NCI-H2081 treated with DMSO at 0.1 percent for 48 hours (cell line): ENCODE measurements around the gene SFXN1.

Source experiments
- DNase-seq: peaks from one replicate; lab custom pipeline; 2025; lab: John Stamatoyannopoulos, UW

Gene SFXN1

DNA sequence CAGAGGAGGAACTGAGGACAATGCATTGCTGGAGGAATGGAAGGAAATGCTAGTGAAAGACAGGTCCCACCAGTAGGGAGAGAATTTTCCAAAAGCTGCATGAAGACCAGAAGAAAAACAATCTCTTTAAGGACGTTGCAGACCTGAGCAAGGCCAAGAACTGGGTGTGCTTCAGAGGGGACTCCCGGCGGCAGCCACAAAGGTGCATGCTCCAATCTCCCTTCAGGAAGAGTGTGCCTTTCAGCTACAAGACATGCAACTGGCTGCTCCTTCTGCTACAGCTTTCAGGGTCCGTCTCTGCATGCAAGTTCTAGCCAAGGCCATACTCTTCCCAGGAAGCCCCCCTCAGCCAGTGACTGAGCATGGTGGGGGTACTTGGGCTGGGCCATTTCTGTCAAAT is 62.9 kb downstream of the SFXN1 start:
- DNase-seq, result no peak

DNA sequence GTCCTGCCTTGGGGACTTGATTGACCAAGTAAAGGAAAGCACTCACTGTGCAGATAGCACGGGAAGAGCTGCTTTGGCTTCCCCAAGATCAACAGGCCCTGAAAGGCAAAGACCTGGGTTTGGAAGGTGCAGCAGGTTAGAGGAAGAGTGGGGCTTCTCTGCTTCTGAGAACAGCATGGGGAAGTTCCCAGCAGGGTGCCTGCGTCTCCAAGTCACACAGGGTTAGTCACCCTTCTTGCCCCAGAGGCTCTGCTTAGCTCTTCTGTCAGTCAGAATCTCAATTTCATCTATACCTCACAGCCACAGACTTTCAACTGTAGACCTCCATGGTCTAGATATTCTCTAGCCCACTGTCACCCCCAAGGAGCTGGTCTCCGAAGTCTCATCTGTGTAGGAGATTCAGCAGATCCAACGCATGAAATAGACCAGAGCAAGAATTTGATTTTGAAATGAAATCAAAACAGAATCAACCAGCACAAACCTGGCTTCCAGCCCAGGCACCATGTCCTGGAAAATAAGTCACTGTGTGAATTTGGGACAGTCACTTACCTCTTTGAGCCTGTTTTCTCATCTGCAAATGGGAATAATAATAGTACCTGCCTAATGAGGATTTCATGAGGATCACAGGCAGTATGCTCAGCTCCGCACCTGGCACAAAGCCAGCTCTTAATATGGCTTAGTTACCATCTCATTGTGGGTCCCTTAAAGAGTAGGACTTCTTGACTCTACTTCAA is 64.0 kb downstream of the SFXN1 start:
- DNase-seq, result no peak

DNA sequence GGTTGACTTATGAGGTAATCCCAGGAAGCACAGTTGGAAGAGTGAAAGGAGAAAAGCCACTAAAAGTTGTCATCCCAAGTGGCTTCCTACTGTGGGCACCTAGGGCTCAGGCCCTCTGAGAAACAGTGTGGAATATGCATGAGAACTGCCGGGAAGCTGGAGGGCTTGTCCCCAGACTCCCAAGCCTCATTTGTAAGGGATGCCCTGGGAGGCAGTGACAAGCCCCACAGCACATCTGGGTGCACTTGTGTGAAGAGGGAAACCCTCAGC is 64.5 kb downstream of the SFXN1 start:
- no peak for DNase-seq

DNA sequence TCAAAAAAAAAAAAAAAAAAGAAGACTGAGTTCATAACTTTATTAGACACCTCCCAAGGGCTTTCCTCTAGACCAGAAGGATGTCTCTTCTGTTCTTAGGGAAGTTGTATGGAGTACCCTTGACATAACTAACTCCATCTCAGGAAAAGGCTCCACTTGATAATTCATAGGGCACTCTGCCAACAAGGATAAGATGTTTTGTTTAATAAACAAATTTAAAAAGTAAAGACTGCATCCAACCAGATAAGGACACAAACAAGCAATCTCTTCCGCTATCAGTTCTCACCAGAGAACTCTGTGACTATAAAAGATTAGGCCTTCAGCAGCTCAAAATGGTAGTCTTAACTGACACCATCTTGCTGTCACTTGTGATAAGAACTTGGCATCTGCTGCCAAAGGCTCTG is 65.8 kb downstream of the SFXN1 start:
- DNase-seq, result no peak

DNA sequence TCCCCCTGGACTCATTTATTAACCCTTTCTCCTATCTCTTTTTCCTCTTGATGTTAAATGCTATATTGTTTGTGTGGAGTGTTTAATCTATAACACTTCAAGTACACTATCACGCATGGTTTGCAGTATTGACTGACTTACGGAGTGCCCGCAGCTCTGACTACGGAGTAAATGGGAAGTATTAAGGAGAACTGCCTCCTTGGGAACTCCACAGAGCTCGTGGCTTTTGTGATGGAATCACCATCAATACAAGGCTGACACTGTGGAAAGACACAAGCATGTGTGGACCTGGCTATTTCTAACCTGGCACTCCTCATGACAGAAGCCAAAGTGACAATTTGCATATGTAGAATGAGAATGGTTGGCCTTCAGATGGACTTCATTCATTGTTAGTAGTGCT is 66.2 kb downstream of the SFXN1 start:
- no peak for DNase-seq

DNA sequence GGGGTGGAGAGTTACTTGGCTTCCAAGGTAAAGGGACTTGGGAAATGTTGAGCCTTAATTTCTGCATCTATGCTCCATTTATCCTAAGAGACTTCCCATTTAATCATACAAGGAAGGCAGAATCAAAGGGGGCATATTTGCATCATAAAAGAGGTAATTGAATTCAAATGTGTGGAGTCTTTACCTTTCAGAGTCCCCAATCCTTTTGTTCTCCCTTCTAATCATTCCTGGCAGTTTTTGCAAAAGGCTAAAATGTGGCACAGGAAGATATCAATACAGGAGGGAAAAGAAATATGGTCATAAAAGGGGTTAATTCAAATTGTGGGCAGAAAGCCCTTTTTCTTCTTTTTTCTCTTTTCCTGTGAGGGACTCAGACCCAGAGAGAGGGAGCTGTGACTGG is 69.5 kb downstream of the SFXN1 start:
- DNase-seq, result no peak

DNA sequence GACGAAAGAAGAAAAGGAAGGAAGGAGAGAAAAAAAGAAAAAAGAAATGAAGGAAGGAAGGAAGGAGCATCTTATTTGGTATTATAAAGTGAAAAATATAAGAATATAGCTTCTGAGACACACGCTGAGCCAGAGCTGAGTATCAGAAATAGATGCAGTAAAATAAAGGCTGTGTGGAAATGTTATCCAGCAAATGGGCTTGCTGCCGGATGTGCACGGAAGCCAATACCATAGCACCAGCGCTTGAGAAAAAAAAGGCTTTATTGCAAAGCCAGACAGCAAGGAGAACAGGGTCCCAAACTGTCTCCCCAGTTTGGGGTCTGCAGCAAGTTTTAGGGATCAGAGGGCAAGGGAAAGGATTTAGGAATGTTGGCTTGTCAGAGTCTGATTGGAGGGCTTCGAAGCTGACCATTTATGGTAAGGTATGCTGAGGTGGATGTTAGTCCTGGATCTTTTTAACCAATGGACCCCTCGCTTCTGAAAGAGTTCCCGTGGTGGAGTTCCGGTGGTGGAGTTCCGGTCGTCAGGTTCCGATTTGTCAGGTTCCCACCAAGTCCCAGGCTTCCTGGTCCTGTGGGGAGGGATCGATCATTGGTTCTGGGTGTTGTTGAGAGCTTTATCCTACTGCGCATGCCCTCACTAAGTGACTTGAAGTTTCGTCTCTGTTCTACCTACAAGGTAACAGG is 70.4 kb downstream of the SFXN1 start:
- no peak for DNase-seq

DNA sequence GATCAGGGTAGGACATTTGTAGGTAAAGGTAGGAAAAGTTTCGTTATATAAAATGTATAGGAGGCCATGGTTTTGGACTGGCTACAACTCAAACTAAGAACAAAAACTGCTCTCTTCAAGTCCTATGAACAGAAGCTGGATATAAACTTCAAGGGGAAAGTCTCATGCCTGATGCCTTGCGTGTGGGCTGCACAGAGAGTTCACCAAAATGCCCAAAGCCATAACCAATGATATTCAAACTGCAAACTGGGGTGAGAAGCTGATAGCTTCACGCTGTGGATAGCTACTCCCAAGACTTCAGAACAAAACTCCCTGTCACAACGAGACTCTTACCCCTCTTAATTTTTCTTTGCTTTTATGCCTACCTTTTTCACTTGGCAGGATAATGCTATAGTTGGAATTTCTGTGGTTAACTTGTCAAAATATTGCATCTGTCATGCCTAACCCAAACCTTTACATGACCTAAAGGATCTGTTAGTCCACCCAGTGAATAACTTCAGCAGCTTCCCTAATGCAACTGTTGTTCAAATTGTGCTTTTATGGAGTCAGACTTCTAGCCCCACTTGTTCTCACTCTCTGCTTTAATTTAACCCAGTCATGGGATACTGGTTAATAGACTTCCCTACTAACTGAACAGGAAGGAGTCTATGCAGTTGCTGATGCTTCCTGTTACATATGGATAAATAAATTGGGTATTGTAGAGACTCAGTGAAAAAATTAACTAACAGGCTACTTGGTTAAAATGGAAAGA is 71.9 kb downstream of the SFXN1 start:
- no peak for DNase-seq

DNA sequence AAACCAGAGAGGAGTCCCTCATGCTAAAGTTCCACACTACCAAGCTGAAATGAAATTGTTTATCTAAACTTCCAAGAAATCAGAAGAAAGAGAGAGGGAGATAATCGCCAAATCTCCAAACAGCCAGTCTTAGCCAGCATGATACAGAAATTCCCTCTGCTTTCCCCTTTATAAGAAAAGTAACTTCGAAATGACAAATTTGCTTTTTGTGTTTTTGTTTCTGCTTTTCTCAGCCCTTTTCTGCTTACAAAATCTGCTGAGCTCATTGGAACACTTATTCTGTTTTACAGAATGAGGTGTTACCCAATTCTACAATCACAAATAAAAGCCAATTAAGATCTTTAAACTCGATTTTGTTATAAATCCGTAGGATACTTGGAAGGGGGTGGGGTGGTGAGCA is 72.9 kb downstream of the SFXN1 start:
- no peak for DNase-seq

DNA sequence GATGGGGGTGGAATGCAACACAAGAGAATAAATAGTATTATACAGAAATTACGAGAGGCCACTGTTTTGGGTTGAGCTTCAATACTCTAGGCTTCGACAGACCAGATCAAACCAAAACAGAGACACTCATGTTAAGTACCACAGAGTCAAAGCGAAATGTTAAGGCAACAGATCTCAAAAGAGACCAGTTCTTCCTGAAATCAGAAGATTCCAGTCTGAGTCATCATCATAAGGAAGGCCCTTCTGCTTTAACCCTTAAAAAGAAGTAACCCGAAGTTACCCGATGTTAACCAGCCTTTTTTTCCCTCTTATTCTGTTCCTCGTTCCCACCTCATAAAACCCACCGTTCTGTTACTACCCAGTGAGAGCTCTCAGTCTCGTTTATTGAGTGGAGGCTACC is 75.9 kb downstream of the SFXN1 start:
- DNase-seq, result no peak

DNA sequence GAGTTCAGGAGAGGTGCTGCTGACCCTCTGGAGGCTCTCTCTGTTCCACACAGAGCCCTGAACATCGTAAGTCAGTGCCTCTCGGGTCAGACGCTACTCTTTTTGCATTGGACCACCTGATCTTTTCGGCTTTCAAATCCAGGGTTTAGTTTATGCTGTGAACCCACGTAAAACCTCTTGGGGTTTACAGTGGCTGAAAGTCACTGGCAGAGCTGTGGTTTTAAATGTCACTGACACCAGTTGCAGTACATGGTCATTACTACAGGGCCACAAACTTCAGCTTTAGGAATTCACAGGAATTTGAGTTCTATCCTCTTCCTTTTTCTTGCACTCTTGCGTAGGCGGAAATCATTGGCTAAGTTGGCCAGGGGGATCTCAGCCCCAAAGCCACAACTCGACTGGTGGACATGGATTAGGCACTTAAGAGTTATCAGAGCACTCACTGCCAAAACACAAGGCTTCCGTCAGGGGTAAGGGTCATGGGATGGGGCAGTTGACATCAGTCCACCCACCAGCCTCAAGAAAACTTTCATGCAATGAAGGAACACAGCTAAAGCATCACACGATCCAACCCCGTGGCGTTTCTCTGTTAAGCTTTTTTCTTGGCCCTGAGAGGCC is 76.9 kb downstream of the SFXN1 start:
- DNase-seq, result no peak

DNA sequence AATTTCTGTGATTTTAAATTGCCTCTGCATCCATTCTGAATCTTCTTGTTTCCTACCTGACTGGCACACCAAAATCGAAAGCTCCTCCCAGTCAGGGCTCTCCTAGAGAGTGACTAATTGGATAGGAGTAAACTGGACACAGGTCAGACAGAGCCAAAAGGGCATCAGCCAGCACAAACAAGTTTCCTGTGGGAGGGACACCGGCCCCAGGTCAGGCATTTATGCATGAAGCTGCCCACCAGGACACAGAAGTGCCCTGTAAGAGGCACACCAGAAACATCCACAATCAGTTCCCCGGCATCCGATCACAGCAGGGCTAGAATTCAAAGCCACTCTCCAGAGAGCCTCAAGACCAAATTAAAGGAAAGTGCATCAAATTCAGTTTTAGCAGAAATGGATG is 78.4 kb downstream of the SFXN1 start:
- no peak for DNase-seq

DNA sequence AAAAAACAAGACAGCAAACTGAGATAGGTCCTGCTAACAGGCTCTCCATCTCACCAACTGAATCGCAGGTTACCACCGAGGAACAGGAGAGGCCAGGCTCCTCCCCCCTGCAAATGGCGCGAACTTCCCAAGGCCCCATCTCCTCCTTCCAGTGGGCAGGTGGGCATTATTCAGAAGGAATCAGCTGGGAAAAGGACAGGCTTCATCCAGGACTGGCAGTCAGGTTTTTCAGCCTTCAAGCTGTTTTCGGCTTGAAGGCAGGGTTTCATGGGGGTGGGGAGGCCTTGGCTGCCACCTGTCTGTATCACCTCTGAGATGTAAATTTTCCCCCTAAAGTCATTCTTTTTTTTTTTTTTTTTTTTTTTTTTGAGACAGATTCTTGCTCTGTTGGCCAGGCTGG is 79.4 kb downstream of the SFXN1 start:
- DNase-seq, result no peak

DNA sequence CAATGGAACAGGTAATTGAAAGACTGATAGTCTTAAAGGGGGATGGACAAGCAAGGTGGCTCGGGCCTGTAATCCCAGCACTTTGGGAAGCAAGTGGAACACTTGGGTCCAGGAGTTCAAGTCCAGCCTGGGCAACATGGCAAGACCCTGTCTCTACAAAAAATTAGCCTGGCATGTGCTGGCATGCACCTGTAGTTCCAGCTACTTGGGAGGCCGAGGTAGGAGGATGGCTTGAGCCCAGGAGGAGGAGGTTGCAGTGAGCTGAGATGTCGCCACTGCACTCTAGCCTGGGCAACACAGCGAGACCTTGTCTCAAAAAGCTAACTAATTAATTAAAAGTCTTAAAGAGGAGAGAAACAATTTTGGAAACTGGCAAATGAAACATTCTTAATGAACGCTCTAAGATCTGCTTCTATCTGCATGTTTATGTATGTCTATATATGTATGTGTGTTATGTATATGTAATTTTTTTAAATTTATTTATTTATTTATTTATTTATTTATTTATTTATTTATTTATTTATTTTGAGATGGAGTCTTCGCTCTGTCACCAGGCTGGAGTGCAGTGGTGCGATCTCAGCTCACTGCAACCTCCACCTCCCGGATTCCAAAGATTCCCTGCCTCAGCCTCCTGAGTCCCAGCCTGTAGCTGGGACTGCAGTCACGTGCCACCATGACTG is 80.6 kb downstream of the SFXN1 start:
- no peak for DNase-seq

DNA sequence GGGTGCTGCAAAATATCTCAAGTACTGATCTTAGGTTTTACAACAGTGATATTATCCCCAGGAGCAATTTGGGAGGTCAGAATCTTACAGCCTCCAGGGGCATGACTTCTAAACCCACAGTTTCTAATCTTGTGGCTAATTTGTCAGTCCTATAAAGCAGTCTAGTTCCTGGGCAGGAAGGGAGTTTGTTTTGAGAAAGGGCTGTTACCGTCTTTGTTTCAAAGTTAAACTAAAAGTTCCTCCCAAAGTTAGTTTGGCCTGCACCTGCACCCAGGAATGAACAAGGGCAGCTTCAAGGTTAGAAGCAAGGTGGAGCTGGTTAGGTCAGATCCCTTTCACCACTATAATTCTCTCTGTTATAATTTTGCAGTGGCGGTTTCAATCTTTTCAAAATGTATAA is 81.7 kb downstream of the SFXN1 start:
- no peak for DNase-seq

DNA sequence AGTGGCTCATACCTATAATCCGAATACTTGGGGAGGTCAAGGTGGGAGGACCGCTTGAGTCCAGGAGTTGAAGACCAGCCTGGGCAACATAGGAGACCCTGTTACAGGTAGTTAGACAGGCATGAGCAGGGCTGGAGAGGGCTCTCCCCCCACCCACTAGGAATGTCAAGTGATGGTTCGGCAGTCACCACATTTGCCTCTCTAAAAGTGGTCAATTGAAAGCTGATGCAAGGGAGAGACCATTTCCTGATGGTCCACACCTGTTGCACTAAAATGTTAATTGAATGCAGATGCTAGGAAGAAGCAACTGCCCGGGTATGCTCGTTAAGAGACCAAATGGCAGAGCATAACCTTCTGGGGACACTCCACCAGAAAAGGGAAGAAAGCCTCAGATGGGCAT is 82.7 kb downstream of the SFXN1 start:
- no peak for DNase-seq

DNA sequence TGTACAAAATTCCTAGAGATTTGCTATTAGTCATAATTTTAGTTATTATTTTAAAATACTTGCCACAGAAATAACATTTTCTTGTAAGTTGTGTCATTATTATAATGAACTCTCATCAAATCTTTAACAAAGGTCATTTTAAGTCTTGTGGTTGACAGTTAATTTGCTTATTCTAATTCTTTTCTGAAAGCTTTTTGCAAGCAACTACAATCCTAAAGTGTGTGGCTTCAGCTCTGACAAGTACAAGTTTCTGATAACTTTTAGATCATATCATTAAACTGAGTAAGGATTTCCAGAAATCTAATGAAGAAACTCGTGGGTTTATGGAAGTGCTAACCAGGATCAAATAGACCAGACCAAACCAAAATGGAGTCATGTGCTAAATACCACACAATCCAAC is 86.4 kb downstream of the SFXN1 start:
- no peak for DNase-seq

DNA sequence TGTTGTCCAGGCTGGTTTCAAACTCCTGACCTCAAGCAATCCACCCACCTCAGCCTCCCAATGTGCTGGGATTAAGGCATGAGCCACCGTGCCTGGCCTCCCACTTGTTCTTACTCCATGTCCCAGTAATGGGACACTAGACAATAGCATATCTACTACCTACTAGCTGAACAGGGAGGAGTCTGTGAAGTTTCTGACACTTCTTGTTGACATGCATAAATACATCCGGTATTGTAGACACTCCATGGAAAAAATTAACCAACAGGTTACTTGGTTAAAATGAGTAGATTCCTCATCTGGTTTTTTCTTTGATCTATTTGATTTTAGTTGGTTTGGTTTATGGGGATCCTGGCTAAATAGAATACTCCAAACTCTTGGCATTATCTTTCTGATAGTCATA is 88.3 kb downstream of the SFXN1 start:
- no peak for DNase-seq

DNA sequence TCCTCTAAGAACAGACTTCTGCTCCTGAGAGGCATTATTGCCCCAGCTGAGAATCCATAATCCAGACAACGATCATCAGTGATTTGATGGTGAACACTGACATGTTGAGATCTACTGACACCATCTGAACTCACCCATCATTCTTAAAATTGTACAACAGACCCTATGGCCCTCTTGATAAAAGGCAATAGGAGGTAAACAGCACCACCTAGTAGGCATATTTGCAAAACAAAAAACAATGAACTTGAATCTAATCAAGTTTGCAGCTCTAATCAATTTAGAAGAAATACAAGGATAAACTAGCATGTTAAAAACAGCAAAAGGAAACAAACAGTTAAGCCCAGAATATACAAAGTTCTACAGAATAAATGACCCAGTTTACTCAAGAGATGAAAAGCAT is 89.6 kb downstream of the SFXN1 start:
- no peak for DNase-seq

DNA sequence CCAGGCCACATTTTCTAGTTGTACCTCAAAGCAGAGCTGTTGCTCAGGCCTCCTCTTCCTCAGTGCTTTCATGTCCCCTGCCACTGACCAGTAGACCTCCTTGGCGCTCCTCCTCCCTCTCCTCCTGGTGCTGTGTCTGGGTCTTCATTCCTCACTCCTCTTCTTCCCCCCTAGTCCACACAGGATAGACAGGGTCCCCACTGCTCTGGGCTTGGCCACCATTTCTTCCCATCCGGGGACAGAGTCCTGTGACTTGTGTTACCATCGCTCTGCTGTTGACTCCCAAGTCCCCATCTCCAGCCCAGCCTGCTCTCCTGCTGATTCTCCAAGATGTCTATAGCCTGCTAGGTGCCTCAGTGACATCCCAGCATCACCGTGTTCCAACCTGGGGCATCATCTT is 91.3 kb downstream of the SFXN1 start:
- DNase-seq, result no peak

DNA sequence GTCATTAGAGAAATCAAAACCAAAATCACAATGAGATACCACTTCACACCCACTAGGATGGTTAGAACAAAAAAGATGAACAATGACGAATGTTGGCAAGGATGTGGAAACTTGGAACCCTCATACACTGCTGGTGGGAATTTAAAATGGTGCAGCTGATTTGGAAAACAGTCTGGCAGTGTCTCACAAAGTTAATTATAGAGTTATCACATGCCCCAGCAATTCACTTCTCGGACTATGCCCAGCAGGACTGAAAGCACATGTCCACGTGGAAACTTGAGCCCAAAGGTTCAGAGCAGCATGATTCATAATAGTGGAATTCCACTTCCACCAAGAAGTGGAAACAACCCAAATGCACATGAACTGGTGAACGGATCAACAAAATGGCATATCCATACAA is 94.5 kb downstream of the SFXN1 start:
- DNase-seq, result no peak

DNA sequence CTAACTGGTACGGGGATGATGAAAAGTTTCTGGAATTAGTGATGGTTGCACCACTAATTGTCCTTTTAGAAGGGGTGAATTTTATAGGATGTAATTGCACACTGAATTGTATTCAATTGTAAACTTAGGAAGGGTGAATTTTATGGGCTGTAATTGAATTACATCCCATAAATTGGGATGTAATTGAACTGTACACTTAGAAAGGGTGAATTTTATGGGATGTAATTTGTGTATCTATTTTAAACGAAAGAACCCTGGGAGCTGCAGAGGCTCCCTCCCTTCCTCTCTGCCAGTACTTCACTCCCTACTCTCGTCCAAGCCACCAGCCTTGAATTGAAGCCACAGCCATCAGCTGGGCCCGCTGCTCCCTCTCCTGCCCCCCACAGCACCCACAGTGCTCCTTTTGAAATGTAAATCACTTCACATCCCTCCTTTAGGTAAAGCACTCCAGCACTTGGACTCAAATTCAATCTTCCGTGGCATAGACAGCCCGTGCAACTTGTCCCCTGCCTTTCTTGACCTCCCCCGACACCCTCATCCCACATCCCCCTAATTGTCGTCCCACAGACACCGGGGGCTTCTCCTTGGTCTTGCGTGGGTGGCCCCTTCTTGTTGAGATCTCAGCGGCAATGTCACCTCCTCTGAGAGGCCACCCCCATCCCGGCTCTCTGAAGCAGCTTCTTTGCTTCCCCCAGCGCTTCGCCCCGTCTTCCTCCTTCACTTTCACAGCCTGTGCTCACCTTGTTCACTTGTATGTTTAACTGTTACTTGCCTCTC is 95.3 kb downstream of the SFXN1 start:
- DNase-seq, result no peak
